Measurements from ENCODE around the gene BARD1.

DNA sequence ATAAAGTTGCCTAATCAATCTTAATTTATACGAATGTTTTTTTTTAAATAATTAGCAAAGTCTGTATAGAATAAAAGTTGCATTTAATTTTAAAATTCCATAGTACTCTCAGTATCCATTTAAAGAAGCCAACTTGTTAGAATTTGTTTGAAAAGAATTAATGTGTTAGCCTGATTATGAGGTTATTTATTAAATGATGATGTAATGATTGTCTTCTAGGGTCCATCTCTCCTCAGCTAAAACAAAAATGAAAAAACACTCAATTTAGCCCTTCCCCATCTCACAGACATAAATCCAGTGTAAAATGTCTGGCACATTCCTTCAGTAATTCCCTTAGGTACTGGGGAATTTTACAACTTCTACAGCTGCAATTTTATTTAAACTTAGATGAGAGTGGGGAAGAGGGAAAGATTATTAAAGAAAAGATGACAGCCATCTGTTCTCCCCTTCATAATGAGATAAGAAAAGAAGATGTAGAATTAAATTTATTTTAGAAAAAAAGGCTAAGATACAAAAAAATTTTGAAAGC lies 68.6 kb downstream of the BARD1 start:
- TF ChIP-seq, protein P1, sequence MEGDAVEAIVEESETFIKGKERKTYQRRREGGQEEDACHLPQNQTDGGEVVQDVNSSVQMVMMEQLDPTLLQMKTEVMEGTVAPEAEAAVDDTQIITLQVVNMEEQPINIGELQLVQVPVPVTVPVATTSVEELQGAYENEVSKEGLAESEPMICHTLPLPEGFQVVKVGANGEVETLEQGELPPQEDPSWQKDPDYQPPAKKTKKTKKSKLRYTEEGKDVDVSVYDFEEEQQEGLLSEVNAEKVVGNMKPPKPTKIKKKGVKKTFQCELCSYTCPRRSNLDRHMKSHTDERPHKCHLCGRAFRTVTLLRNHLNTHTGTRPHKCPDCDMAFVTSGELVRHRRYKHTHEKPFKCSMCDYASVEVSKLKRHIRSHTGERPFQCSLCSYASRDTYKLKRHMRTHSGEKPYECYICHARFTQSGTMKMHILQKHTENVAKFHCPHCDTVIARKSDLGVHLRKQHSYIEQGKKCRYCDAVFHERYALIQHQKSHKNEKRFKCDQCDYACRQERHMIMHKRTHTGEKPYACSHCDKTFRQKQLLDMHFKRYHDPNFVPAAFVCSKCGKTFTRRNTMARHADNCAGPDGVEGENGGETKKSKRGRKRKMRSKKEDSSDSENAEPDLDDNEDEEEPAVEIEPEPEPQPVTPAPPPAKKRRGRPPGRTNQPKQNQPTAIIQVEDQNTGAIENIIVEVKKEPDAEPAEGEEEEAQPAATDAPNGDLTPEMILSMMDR (conservative IDR thresholded peaks at IDR 0.05; ENCODE audit: low read depth, low read length), result no peak
- no peak for TF ChIP-seq EZH2 (IDR thresholded peaks at IDR 0.05; ENCODE audit: low read length, unreplicated experiment)
- TF ChIP-seq EZH2phosphoT487 (IDR thresholded peaks at IDR 0.05; ENCODE audit: borderline replicate concordance, low read length), result no peak
